ENCODE data around the gene C11orf91. TPM values are rescaled to one million over a fixed set of nuclear protein-coding genes. Genes with fewer than 3 reads are reported as not detected.

The C11orf91 gene
- total and polyA plus RNA-seq, 2 of the 4 experiments (the other 2 are of a cell fraction) = 0.10 TPM; not detected in 1

DNA sequence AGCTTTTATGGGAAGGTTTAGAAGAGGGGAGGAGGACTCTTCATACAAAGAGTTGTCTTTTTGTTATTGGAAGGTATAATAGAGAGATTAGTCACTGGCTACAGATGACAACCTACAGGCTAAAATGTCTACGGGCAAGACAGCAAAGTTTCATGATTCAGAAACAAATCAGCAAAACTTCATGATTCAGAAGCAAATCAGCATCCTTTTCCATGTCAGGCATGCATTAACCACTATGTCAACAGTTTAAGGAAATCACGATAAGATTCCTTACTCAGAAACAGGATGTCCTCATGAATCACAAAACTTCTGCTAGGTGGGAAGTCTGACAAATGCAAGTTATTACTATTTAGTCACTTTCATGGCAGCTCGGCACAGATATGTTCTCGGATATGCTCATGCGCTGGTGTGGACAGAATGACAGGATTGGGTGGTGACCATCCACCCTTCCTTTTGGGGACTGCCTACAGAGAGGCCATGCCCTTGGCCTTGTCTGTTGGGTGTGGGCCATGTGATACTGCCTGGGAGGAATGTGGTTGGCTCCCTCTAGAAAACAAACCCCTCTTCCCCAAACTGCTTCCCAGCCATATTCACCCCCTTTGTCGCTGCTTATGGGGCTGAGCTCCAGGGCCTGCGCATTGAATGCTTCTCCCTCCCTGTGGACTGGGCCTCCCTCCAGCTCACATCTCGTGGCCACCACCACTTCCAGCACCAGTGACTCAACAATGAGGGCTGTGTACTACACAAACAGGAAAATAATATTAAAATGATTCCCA is 10.1 kb downstream of the C11orf91 start (continued):
- TF ChIP-seq, protein P1, sequence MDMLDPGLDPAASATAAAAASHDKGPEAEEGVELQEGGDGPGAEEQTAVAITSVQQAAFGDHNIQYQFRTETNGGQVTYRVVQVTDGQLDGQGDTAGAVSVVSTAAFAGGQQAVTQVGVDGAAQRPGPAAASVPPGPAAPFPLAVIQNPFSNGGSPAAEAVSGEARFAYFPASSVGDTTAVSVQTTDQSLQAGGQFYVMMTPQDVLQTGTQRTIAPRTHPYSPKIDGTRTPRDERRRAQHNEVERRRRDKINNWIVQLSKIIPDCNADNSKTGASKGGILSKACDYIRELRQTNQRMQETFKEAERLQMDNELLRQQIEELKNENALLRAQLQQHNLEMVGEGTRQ (IDR thresholded peaks at IDR 0.05; ENCODE audit: low read depth, low read length) = peak; percentile 62

DNA sequence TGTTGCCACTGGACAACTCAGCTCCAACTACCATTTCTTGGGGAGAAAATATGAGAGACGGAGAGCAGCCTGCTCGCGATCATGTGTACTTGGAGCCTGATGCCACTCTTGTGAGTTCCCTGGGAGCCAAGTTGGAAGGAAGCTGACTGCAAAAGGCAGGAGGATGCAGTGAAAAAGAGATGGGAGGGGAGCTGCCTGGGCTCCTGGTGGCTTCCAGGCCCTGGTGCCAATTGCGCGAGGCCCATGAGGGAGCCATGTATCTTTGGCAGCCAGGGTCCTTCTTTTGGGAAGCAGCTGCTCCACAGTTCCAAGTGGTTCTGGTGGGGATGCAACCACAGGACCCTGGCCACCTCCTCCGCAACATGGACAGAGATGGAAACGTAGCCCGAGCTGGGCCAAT is 11.1 kb downstream of the C11orf91 start:
- H3K4me3 ChIP-seq (ENCODE audit: insufficient read depth, low read depth, low read length) = no peak overlapping the region
- dilution Hi-C loops (cut with HindIII; ENCODE audit: low sequenced_read_pairs, unreplicated experiment) = no loop called here
- no TSS peak for BruUV-seq (replicated peaks)
- H2AK9ac ChIP-seq (replicated peaks; ENCODE audit: low read depth, low read length, poor library complexity) = peak overlapping the region; percentile 89
- peak overlapping the region; percentile 98 for H4K91ac ChIP-seq (ENCODE audit: insufficient read depth, low read depth, low read length)
- peak overlapping the region; percentile 96 for H2BK20ac ChIP-seq (ENCODE audit: low read depth, low read length)
- peaks cover 33% of the 10 kb centered on the region for H3K4me1 ChIP-seq (ENCODE audit: control insufficient read depth, insufficient read depth, low read length)
- WGBS, 2 experiments (ENCODE audit: extremely low coverage in 2 of 2, insufficient read length in 1 of 2) = 100% methylated on average over 2 of the region's 8 CpGs; no CpG with 5 or more reads in 1 of the 2 experiments
- ATAC-seq (ENCODE audit: low read depth) (no peak), DNase-seq (no peak)
- peak overlapping the region; percentile 88 for H3K23ac ChIP-seq (ENCODE audit: low read depth, low read length)
- H2AFZ ChIP-seq (replicated peaks; ENCODE audit: low read length, poor library complexity) = peak overlapping the region; percentile 24
- no peak overlapping the region; the same call in 1 of the 2 replicates for H3K4me2 ChIP-seq (ENCODE audit: low read depth, low read length)
- ChIA-PET CTCF (interaction anchor here (0.5 to 1.7 kb wide), 4 partner anchors 26 to 524 kb away, joined by 3 to 6 read pairs (median 5); no protein-coding TSS in a partner anchor), POLR2A (ENCODE audit: unreplicated experiment) (interaction anchor here (1.0 kb wide), 1 partner anchor 53 kb away, joined by 3 read pairs; no protein-coding TSS in a partner anchor)
- H3K4ac ChIP-seq (ENCODE audit: low read depth, low read length) = peak overlapping the region; percentile 98
- peak overlapping the region; percentile 96 for H2BK5ac ChIP-seq (ENCODE audit: low read depth, low read length, poor library complexity, severe bottlenecking)
- no peaks in the 10 kb centered on the region; the same call in 1 of the 2 replicates for H4K20me1 ChIP-seq (ENCODE audit: insufficient read depth, low read length)
- H2BK120ac ChIP-seq (ENCODE audit: low read depth, low read length) = peak overlapping the region; percentile 98
- peak overlapping the region; percentile 95 for H3K14ac ChIP-seq (replicated peaks; ENCODE audit: low read depth, low read length)
- in situ Hi-C loops (cut with MboI; ENCODE audit: low sequenced_read_pairs) = loop anchor here (5.0 kb wide), 2 partner anchors 142 to 327 kb away; no protein-coding TSS in a partner anchor
- H2AK5ac ChIP-seq (ENCODE audit: low read depth, low read length) = peak overlapping the region; percentile 99
- no peaks in the 10 kb centered on the region for H3K27me3 ChIP-seq (ENCODE audit: control insufficient read depth, insufficient read depth, low read length)
- peak overlapping the region; percentile 71 to 94 for H4K8ac ChIP-seq (ENCODE audit: low read depth in 2 of 2, low read length in 2 of 2)
- H2BK15ac ChIP-seq (ENCODE audit: low read depth, low read length) = peak overlapping the region; percentile 67; the same call in 2 of the 3 replicates
- H3K27ac ChIP-seq (ENCODE audit: insufficient read depth, low read length) = peak overlapping the region; percentile 82
- no peaks in the 10 kb centered on the region for H3K36me3 ChIP-seq (ENCODE audit: control insufficient read depth, insufficient read depth, low read length)
- H3K9me1 ChIP-seq (ENCODE audit: insufficient read depth, low read length) = peaks cover 37% of the 10 kb centered on the region
- H3K79me1 ChIP-seq (ENCODE audit: low read depth in 1 of 2, low read length in 2 of 2) = peaks cover 0 to 34% of the 10 kb centered on the region in 2 experiments; a peak in 3 of 4 replicates
- peak overlapping the region; percentile 84 for H3K18ac ChIP-seq (ENCODE audit: low read depth, low read length)
- no peak overlapping the region; the same call in 1 of the 2 replicates for H3K9ac ChIP-seq (ENCODE audit: low read depth, low read length)
- peak overlapping the region; percentile 65 for H4K5ac ChIP-seq (ENCODE audit: low read depth, low read length)
- no peaks in the 10 kb centered on the region for H3K9me3 ChIP-seq (ENCODE audit: control insufficient read depth, insufficient read depth, low read length)
- intact Hi-C loops (cut with micrococcal nuclease) = loop anchor here (2.0 kb wide), 1 partner anchor 139 kb away; no protein-coding TSS in a partner anchor
- H3K56ac ChIP-seq (ENCODE audit: extremely low read depth, insufficient read depth, low read length) = peak overlapping the region; percentile 95
- TF ChIP-seq RCOR1 (IDR thresholded peaks at IDR 0.05; ENCODE audit: insufficient replicate concordance, low read length) (no peak), MAZ (IDR thresholded peaks at IDR 0.05; ENCODE audit: borderline replicate concordance, low read depth, low read length) (no peak), CEBPB (IDR thresholded peaks at IDR 0.05; ENCODE audit: low read depth, low read length) (no peak), CHD1 (IDR thresholded peaks at IDR 0.05; ENCODE audit: low read depth, low read length) (no peak), BHLHE40 (IDR thresholded peaks at IDR 0.05; ENCODE audit: low read depth, low read length) (no peak), RAD21 (IDR thresholded peaks at IDR 0.05; ENCODE audit: low read length) (no peak), RFX5 (IDR thresholded peaks at IDR 0.05; ENCODE audit: low read depth, low read length) (no peak), MAFK (IDR thresholded peaks at IDR 0.05; ENCODE audit: low read depth, low read length) (no peak), POLR2A (IDR thresholded peaks at IDR 0.05; ENCODE audit: low read depth, low read length) (no peak; the same call in 1 of the 2 replicates), MXI1 (IDR thresholded peaks at IDR 0.05; ENCODE audit: borderline replicate concordance, low read depth, low read length) (no peak)
- TF ChIP-seq, protein P2, sequence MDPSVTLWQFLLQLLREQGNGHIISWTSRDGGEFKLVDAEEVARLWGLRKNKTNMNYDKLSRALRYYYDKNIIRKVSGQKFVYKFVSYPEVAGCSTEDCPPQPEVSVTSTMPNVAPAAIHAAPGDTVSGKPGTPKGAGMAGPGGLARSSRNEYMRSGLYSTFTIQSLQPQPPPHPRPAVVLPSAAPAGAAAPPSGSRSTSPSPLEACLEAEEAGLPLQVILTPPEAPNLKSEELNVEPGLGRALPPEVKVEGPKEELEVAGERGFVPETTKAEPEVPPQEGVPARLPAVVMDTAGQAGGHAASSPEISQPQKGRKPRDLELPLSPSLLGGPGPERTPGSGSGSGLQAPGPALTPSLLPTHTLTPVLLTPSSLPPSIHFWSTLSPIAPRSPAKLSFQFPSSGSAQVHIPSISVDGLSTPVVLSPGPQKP (IDR thresholded peaks at IDR 0.05; ENCODE audit: borderline replicate concordance, low read depth, low read length) = no peak
- TF ChIP-seq, protein P1 (IDR thresholded peaks at IDR 0.05; ENCODE audit: low read depth, low read length) = no peak

Measured in IMR-90 (cell line).